GM18858 (cell line): ENCODE results near the gene CANT1.

Source experiments
- ATAC-seq: cut with Tn5 transposase; IDR thresholded peaks from one replicate; pipeline ENCODE4 v1.9.1; 2021; ENCODE audit not compliant: unreplicated experiment

CANT1 gene

DNA sequence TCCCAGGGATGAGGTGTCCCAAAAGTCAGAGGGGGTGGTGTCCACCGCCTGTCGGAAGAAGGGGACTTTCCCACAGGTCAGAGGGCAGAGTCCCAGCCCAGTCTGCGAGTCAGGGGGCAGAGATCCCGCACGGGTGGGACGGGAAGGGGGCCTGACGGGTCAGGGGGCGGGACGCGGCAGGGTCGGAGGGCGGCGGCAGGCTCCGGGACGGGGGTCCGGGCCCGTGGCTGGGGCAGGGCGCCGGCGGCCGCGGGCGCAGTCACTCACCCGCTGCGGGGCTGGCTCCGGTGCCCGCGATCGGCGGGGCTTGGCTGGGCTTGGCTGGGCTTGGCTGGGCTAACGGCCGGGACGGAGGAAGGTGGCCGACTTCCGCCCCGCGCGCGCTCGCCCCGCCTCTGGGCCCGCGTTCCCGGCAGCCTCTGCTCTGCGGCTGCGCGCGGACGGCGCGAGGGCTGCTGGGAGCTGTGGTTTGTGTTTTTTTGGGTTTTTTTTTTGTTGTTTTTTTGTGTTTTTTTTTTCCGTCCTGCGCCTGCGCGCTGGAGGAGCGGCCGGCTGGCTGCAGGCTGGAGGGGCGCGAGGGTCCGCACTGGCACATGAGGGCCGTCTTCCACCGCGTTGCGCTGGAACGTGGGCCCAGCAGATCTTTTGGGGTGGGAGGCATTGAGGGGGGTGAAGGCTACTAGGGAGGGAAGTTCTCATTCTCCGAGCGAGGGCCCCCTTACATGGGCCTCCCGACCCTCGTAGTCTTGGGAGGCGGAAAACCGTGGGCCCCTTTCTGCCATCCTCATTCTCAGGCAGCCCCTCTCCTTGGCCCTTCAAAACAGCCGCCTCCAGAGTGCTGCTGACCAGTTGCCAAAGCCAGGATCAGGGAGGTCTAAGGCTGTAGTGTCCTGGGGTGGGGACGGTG is at the start of gene CANT1:
CANT1 (minus strand) TSS at position 368 of the 907 bp plus-strand sequence. CDS start 12,142 bp downstream, outside the sequence.
- ATAC-seq, result peak; percentile 69

DNA sequence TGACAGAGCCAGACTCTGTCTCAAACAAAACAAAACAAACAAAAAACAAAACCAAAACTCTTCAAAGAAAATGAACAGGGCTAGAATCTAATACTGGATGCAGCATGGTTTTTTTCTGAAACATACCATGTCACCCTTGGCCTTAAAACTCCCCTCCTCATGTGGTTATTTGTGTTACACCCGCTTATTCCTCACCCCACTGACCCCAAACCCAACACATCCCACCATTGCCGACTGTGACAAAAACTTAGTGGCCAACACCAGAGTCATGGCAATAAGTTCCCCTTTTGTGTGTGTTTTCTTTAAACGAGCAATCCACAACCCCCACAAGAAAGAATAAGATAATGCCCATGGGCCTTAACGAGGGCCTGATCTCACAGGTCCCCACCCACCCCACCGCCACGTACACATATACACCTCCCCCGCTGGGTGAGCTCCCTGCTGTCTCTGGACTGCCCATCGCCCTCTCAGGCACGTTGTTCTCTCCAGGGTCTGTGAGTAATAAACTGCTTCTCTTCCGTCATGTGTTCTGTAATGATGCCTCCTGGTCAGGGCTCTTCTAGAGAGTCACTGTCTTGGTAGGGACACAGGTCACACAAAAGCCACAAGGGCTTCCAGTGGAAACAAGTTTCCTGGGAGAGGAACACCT is 48.3 kb upstream of the CANT1 start:
- no peak for ATAC-seq

DNA sequence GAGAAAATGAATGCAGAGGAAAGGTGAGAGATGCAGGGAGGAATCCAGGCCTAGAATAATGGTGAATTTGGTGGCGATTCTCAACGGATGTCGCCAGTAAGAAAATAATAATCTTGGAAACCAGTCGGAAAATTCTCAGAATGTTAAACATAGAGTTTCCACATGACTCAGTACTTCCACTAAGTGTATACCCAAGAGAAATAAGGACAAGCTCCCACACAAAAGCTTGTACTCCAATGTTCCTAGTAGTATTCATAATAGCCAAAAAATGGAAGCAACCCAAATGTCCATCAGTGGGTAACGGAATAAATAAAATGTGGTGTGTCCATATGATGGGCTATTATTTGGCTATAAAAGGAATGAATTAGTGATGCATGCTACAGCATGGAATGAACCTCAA is 45.6 kb upstream of the CANT1 start:
- ATAC-seq, result no peak

DNA sequence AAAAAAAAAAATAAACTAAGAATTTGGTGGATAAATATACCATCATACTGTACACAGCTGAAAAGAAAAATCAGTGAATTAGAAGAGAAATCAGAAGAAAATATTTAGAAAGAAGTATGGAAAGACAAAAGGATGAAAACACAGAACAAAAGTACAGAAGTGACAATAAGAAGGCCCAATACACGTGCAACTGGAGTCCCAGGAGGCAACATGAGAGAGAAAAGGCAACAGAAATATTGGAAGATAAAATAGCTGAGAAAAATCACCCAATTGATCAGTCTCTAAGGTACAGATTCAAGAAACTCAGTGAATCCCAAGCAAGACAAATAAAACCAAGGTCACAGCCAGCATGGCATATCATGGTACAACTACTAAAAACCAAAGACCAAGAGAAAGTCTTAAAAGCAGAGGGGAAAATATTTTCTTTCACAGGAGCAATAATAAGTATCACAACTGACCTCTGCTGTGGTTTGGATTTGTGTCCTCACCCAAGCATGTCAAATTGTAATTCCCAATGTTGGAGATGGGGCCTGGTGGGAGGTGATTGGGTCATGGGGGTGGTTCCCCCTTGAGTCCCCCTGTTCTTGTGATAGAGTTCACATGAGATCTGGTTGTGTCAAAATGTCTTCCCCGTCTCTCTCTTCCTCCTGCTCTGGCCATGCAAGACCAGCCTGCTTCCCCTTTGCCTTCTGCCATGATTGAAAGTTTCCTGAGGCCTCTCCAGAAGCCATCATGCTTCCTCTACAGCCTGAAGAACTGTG is 44.8 kb upstream of the CANT1 start:
- no peak for ATAC-seq

DNA sequence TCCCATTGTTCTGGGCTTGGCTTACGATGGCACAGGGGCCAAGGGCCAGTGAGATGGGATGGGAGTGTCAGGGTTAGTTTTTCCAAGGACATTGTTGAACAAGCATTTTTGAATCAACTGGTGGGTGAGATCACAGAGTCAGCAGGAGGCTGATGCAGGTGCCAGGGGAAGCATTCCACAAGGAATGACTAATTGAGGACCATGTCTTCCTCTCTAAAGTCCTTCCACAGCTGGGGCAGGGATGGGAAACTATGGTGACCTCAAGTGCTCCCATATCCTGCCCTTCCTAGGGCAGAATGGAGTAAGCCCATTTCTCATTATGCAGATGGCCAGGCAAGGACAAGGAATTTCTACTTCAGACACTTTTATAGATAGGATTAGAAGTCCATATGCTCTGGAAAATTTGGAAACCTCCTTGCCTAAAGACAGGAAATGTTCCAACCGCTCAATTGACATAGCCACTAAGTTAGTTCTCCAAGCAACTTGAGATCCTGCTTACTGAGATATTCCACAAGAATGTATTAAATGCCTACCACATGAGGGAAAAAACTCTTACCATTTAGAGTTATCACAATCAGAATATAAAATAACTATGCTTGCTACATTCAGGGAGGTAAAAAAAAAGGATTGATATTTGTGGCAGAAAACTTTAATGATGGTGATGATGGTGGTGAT is 43.8 kb upstream of the CANT1 start:
- no peak for ATAC-seq

DNA sequence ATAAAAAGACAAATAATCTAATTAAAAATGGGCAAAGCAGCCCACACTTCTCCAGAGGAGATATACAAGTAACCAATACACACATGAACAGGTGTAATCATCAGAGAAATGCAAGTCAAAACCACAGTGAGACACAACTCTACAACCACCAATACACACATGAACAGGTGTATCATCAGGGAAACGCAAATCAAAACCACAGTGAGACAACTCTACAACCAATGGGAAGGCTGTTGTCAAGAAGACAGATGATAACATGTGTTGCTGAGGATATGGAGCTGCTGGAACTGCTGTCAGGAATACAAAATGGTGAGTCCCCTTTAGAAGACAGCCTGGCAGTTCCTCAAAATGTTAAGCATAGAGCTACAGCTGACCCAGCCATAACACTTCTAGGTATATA is 42.6 kb upstream of the CANT1 start:
- ATAC-seq, result no peak

DNA sequence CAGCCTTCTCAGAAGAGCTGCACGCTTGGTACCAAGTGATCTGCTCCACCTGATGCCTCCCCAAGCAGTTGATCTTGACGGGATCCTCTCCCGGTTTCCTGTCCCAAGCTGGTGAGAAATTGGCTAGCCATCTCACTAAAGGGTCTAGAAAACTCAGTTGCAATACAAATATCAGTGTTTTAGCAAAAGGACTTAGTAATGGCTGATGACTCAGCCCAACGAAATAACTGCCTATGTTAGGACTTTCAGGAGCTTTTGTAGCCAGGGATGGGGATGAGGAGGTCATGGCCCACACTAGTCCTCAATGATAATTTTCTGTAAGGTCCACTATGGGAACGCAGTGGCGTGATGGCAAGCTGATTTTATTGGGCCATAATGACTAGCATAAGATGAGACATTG is 41.7 kb upstream of the CANT1 start:
- ATAC-seq, result no peak

DNA sequence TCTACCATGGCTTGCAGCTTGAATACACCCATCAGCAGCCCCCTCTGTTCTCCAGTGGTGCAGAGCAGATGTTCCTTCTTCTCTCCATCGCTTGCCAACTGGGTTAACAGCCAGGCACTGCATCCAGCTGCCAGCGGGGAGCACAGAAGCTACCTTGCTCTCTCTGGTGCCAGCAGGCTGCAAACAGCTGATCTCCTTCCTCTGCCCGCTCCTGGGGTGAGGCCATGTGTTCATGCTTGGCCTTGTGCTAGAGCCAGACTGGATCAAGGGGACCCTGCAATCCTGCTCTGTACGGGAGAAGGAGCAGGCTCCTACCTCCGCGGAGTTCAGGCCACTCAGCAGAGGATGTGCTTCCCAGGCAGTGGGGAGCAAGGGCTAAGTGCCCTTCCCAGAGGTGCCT is 41.0 kb upstream of the CANT1 start:
- ATAC-seq, result no peak

DNA sequence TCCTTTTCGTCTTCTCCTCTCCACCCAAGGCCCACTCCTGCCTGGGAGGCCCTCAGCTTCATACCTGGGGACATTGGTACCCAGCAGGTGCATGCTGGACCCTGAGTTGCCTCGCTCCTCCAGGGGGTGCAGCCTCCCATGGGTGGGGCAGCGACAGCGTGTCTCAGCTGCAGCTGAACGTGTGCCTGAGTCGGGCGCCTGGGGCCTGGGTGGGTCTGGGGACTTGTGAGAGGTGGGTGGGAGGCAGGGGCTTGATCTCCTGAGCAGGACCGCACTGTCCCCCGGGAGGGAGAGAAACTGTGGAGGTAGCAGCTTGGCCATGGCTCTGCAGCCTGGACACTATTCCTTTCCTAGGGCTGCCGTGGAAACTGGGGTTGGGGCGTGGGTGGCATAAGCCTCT is 40.3 kb upstream of the CANT1 start:
- no peak for ATAC-seq

DNA sequence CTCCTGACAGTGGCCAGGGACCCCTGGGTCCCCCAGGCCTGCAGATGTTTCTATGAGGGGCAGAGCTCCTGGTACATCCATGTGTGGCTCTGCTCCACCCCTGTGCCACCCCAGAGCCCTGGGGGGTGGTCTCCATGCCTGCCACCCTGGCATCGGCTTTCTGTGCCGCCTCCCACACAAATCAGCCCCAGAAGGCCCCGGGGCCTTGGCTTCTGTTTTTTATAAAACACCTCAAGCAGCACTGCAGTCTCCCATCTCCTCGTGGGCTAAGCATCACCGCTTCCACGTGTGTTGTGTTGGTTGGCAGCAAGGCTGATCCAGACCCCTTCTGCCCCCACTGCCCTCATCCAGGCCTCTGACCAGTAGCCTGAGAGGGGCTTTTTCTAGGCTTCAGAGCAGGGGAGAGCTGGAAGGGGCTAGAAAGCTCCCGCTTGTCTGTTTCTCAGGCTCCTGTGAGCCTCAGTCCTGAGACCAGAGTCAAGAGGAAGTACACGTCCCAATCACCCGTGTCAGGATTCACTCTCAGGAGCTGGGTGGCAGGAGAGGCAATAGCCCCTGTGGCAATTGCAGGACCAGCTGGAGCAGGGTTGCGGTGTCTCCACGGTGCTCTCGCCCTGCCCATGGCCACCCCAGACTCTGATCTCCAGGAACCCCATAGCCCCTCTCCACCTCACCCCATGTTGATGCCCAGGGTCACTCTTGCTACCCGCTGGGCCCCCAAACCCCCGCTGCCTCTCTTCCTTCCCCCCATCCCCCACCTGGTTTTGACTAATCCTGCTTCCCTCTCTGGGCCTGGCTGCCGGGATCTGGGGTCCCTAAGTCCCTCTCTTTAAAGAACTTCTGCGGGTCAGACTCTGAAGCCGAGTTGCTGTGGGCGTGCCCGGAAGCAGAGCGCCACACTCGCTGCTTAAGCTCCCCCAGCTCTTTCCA is 39.5 kb upstream of the CANT1 start:
- no peak for ATAC-seq

DNA sequence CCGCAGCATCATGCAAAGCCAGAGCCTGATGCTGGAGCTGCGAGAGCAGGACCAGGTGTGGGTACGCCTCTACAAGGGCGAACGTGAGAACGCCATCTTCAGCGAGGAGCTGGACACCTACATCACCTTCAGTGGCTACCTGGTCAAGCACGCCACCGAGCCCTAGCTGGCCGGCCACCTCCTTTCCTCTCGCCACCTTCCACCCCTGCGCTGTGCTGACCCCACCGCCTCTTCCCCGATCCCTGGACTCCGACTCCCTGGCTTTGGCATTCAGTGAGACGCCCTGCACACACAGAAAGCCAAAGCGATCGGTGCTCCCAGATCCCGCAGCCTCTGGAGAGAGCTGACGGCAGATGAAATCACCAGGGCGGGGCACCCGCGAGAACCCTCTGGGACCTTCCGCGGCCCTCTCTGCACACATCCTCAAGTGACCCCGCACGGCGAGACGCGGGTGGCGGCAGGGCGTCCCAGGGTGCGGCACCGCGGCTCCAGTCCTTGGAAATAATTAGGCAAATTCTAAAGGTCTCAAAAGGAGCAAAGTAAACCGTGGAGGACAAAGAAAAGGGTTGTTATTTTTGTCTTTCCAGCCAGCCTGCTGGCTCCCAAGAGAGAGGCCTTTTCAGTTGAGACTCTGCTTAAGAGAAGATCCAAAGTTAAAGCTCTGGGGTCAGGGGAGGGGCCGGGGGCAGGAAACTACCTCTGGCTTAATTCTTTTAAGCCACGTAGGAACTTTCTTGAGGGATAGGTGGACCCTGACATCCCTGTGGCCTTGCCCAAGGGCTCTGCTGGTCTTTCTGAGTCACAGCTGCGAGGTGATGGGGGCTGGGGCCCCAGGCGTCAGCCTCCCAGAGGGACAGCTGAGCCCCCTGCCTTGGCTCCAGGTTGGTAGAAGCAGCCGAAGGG is 38.6 kb upstream of the CANT1 start:
- no peak for ATAC-seq

DNA sequence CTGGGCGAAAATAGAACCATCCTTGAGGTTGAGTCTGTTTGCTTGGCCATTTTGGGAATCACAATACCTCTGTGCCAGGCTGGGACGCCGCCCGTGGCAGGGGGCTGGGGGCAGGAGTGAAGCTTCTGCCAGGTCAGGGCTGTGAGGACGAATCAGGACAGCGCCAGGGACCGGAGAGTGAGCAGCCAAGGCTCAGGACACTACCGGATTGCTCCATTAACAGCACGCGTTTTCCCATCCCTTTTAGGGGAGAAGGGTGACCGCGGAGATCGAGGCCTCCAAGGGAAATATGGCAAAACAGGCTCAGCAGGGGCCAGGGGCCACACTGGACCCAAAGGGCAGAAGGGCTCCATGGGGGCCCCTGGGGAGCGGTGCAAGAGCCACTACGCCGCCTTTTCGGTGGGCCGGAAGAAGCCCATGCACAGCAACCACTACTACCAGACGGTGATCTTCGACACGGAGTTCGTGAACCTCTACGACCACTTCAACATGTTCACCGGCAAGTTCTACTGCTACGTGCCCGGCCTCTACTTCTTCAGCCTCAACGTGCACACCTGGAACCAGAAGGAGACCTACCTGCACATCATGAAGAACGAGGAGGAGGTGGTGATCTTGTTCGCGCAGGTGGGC is 37.8 kb upstream of the CANT1 start:
- ATAC-seq, result no peak

DNA sequence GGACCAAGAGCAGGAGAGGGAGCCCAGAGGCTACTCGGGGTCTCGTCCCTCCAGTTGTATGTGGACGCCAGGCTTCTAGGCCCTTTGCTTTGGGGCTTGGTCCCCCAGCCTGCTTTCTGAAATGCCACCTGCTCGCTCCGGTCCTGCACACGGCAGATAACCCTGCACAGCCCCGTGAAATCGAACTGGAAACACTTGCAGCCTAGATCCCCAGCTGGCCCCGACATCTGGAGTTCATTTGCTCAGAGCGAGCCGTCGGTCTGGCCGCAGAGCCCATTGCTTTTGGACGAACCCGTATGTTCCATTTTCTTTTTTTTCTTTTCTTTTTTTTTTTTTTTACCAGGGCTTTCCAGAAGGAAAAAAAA is 37.3 kb upstream of the CANT1 start:
- no peak for ATAC-seq

DNA sequence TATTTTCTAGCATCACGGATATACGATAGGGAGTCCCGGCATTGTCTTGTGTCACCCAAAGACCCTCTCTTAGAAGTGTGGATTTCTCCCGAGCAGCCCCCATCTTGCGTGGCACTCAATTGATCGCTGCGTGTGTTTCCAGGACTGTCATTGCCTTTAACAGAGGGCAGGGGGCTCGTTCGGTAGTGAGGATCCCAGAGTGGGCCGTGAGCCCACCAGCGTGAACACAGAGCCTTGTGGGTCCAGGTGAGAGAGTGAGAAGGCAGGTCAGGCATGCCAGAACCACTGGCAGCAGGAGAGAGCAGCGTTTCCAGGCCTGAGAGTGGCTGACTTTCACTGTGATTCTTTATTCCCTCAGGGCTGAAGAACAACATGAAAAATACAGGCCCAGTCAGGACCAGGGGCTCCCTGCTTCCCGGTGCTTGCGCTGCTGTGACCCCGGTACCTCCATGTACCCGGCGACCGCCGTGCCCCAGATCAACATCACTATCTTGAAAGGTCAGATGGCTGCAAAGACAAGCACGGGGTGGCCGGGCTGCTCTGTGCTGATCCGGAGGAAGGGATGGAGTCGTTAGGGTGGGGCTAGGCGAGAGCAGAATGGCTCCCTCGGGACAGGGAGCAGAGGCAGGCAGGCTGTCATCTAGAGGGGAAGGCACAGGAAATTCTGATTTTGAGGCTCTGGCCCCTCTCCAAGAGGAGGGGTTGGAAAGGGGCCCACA is 36.8 kb upstream of the CANT1 start:
- no peak for ATAC-seq

DNA sequence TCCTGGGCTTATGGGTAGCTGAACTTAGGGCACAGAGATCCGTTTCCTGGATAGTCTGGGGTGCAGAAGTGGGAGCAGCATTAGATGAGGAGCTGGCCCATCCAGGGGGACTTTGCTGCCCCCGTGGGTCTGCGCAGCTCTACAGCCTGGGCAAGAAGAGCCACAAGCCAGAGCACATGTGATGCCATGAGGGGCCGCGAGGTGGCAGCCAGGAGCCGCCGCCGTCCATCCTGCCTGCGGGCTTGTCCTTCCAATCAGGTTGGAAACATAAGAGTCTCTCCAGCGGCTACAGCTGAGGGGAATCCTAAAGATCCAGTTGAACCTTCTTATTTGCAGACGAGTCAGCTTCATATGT is 36.3 kb upstream of the CANT1 start:
- ATAC-seq, result no peak

DNA sequence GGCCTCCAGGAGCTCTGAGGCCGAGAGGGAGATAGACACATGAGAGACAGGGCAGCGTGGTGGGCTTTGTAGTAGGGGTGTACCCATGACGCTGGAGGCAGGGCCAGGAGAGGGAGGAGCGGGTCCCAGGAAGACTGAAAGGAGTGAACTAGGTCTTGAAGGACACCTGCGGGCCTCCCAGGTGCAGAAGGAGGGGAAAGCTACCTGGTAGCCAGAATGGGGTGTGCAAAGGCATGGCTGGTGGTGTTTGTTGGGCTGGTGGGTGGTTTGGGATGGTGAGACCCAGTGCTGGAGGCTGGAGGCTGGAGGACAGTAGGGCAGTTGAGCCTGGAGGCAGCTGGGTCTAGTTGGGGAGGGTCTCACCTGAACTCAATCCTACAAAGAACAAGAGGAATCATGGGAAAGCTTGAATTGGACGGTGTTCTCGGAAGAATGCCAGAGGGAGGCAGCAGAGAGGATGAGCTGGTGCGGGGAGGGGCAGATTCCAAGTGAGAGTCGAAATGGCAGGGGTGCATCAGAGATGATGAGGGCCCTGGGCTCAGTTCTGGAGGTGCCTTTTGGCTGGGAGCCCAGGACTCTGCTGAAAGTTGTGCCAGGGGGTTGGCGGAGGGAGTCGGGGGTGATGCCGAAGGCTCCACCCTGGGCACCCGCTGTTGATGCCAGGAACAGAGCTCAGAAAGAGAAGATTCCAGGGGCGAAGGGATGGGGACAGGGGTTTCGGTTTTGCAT is 35.6 kb upstream of the CANT1 start:
- ATAC-seq, result no peak

DNA sequence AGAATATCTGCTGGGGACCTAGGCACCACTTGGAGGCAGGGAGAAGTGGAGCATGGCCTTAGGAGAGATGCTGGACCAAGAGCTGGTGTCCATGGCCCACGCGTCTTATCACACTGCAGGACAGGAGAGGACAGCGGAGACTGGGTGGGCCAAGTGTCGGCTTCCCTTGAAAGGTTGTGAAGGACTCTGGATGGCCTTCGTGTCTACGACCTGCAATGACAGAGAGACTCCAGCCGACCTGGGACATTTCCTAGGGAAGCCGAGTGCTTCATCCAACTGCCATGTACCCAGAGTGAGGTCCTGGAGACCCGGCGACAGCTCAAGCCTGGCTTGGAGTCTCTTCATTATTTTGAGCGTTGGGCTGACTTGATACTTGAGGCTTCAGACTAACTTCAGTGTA is 34.9 kb upstream of the CANT1 start:
- no peak for ATAC-seq

DNA sequence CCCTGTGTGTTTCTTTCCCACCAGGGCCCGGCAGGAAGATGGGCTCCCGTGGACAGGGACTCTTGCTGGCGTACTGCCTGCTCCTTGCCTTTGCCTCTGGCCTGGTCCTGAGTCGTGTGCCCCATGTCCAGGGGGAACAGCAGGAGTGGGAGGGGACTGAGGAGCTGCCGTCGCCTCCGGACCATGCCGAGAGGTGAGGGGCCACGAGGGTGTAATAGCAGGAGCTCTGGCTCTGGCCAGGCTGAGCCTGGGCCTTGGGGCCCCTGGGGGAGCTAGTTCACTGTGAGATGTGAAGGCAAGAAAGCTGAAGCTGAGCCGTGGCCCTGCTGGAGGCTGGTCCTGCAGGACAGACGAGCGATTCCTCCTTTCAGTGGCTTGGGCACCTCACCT is 34.4 kb upstream of the CANT1 start:
- ATAC-seq, result no peak
